Body of pancreas (tissue), 4 donors: ENCODE measurements around the gene CTXN1.

Source experiments
- CTCF ChIP-seq, 7 experiments: fragments of 450-650 bp in 4 of 7; fragments of 200-600 bp in 3 of 7; sonication (generic) in 3 of 7; IDR thresholded peaks; one replicate each; pipeline ENCODE4 v1.5.1; 2016 to 2019; ENCODE audit warnings: antibody characterized with exemption in 7 of 7
- POLR2A ChIP-seq, 3 donors: fragments of 450-650 bp; IDR thresholded peaks; one replicate each; pipeline ENCODE4 v1.6.1; 2016; ENCODE audit warnings: antibody characterized with exemption in 3 of 3, mild to moderate bottlenecking in 2 of 3

DNA sequence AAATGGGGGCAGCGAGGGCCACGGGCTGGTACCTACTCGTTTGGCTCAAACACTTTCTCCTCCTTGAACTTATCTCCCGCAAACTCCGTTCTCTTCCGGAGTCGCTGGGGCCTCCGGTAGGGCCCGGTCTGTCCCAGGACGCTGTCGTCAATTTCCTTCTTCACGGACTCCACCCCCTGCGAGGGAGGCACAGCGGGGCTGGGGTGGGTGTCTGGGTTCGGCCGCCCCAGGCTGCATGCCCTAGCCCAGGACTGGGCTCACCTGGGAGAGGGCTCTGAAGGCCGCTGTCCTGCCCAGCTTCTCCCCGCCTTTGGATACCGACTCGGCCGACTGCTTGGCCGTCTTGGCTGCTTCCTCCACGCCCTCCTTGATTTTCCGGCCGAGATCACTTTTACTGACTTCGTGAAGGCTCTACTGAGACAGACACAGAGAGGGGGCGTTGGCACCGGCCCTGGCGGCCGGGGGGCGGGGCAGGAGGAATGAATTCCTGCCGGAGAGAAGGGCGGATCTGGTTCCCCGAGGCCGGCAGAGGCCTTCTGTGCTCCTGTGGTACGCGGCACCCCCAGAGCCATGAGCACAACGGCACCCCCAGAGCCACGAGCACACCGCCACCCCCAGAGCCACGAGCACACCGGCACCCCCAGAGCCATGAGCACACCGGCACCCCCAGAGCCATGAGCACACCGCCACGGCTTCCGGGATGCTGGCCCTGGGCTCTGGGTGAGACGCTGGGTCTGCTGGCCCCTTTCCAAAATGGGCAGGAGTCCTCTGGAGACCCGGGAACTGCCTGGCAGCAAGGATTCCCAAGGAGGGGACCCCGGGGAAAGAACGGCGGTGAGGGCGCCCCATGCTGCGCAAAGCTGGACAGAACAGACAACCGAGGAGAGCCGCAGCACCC is 8.1 kb upstream of the CTXN1 start:
- no peak for TF ChIP-seq POLR2A (IDR thresholded peaks at IDR 0.05)
- TF ChIP-seq CTCF (IDR thresholded peaks at IDR 0.05) = no peak
